ENCODE measurements around the gene ZDHHC17. TPM values are rescaled to one million over a fixed set of nuclear protein-coding genes. Genes with fewer than 3 reads are reported as not detected.

ZDHHC17 gene
- total and polyA plus RNA-seq, 2 donors (not counting 1 experiment from before 2014, with no cell fraction given) = 30.5 to 141 TPM

- Histone ChIP-seq H2AFZ (ENCODE audit: low read length) (no peak overlapping the region), H3K36me3 (ENCODE audit: control insufficient read depth, insufficient read depth, low read length) (no peaks in the 10 kb centered on the region), H4K20me1 (ENCODE audit: control insufficient read depth, extremely low read depth, insufficient read depth, low read length) (no peaks in the 10 kb centered on the region), H3K4me2 (ENCODE audit: extremely low read depth, insufficient read depth, low read length) (no peak overlapping the region), H3K9me3 (ENCODE audit: control insufficient read depth, insufficient read depth, low read depth, low read length) (no peaks in the 10 kb centered on the region), H3K79me2 (ENCODE audit: control insufficient read depth, insufficient read depth, low read length) (no peaks in the 10 kb centered on the region), H3K27me3 (ENCODE audit: control insufficient read depth, insufficient read depth, low read length) (no peaks in the 10 kb centered on the region), H3K4me3 (replicated peaks in 1 of 4; ENCODE audit: control extremely low read depth in 1 of 4, insufficient read depth in 1 of 4, low read depth in 3 of 4, low read length in 4 of 4) (no peak overlapping the region), H3K9ac (ENCODE audit: insufficient read depth, low read length) (no peak overlapping the region), H3K27ac (ENCODE audit: insufficient read depth, low read length) (no peak overlapping the region), H3K4me1 (ENCODE audit: control insufficient read depth, extremely low read depth, insufficient read depth, low read length) (peaks cover 24% of the 10 kb centered on the region)
- TF ChIP-seq, protein P1, sequence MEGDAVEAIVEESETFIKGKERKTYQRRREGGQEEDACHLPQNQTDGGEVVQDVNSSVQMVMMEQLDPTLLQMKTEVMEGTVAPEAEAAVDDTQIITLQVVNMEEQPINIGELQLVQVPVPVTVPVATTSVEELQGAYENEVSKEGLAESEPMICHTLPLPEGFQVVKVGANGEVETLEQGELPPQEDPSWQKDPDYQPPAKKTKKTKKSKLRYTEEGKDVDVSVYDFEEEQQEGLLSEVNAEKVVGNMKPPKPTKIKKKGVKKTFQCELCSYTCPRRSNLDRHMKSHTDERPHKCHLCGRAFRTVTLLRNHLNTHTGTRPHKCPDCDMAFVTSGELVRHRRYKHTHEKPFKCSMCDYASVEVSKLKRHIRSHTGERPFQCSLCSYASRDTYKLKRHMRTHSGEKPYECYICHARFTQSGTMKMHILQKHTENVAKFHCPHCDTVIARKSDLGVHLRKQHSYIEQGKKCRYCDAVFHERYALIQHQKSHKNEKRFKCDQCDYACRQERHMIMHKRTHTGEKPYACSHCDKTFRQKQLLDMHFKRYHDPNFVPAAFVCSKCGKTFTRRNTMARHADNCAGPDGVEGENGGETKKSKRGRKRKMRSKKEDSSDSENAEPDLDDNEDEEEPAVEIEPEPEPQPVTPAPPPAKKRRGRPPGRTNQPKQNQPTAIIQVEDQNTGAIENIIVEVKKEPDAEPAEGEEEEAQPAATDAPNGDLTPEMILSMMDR (conservative IDR thresholded peaks at IDR 0.05 in 1 of 2, IDR thresholded peaks at IDR 0.05 in 1 of 2; ENCODE audit: low read depth in 1 of 2, low read length in 2 of 2) = no peak
- no peak for TF ChIP-seq EZH2 (IDR thresholded peaks at IDR 0.05; ENCODE audit: low read length, missing control alignments)
- peak in 1 of 2 donors; percentile 53 for DNase-seq (ENCODE audit: low read depth in 2 of 2)
Measured at GRCh38 chr12:76864791-76865400, 101.0 kb downstream of the ZDHHC17 start.

- TF ChIP-seq, protein P1 (conservative IDR thresholded peaks at IDR 0.05 in 1 of 2, IDR thresholded peaks at IDR 0.05 in 1 of 2; ENCODE audit: low read depth in 1 of 2, low read length in 2 of 2) = no peak
- TF ChIP-seq EZH2 (IDR thresholded peaks at IDR 0.05; ENCODE audit: low read length, missing control alignments) = no peak
- Histone ChIP-seq H3K4me3 (replicated peaks in 1 of 4; ENCODE audit: control extremely low read depth in 1 of 4, insufficient read depth in 1 of 4, low read depth in 3 of 4, low read length in 4 of 4) (no peak overlapping the region), H2AFZ (ENCODE audit: low read length) (no peak overlapping the region), H3K36me3 (ENCODE audit: control insufficient read depth, insufficient read depth, low read length) (no peaks in the 10 kb centered on the region), H3K79me2 (ENCODE audit: control insufficient read depth, insufficient read depth, low read length) (no peaks in the 10 kb centered on the region), H3K4me1 (ENCODE audit: control insufficient read depth, extremely low read depth, insufficient read depth, low read length) (peaks cover 24% of the 10 kb centered on the region), H3K9me3 (ENCODE audit: control insufficient read depth, insufficient read depth, low read depth, low read length) (no peaks in the 10 kb centered on the region), H3K9ac (ENCODE audit: insufficient read depth, low read length) (no peak overlapping the region), H4K20me1 (ENCODE audit: control insufficient read depth, extremely low read depth, insufficient read depth, low read length) (no peaks in the 10 kb centered on the region), H3K27ac (ENCODE audit: insufficient read depth, low read length) (peak overlapping the region; percentile 31), H3K27me3 (ENCODE audit: control insufficient read depth, insufficient read depth, low read length) (no peaks in the 10 kb centered on the region), H3K4me2 (ENCODE audit: extremely low read depth, insufficient read depth, low read length) (peak overlapping the region; percentile 30)
- DNase-seq (ENCODE audit: low read depth in 2 of 2) = peak in 1 of 2 donors; percentile 62
Measured at GRCh38 chr12:76866151-76866567, 102.2 kb downstream of the ZDHHC17 start.

DNA sequence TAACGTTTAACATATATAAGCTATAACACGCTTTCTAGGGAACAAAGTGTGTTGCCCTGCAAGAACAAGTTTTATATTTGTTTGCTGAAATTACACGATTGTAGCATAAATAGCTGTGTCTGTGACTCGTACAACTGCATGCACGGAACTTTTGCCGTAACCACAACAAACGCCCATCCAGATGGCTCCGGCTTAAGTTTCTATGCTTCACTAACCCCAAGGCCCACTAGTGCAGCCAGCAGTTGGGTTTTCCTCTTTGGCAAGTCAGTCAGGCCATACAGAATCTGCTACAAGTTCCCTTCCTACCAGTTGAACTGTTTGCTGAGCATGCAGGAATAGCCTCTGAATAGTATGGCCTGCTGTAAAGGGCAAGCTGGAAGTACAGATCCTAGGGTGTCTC lies 102.8 kb downstream of the ZDHHC17 start:
- TF ChIP-seq, protein P1 (conservative IDR thresholded peaks at IDR 0.05 in 1 of 2, IDR thresholded peaks at IDR 0.05 in 1 of 2; ENCODE audit: low read depth in 1 of 2, low read length in 2 of 2) = no peak
- no peak for TF ChIP-seq EZH2 (IDR thresholded peaks at IDR 0.05; ENCODE audit: low read length, missing control alignments)
- H3K9ac ChIP-seq (ENCODE audit: insufficient read depth, low read length) = no peak overlapping the region
- no peaks in the 10 kb centered on the region for H3K79me2 ChIP-seq (ENCODE audit: control insufficient read depth, insufficient read depth, low read length)
- H3K4me1 ChIP-seq (ENCODE audit: control insufficient read depth, extremely low read depth, insufficient read depth, low read length) = peaks cover 24% of the 10 kb centered on the region
- no peak overlapping the region for H2AFZ ChIP-seq (ENCODE audit: low read length)
- H3K9me3 ChIP-seq (ENCODE audit: control insufficient read depth, insufficient read depth, low read depth, low read length) = no peaks in the 10 kb centered on the region
- peak overlapping the region; percentile 30 for H3K4me2 ChIP-seq (ENCODE audit: extremely low read depth, insufficient read depth, low read length)
- peak overlapping the region; percentile 57 for H3K27ac ChIP-seq (ENCODE audit: insufficient read depth, low read length)
- H3K36me3 ChIP-seq (ENCODE audit: control insufficient read depth, insufficient read depth, low read length) = no peaks in the 10 kb centered on the region
- no peaks in the 10 kb centered on the region for H4K20me1 ChIP-seq (ENCODE audit: control insufficient read depth, extremely low read depth, insufficient read depth, low read length)
- H3K4me3 ChIP-seq (replicated peaks in 1 of 4; ENCODE audit: control extremely low read depth in 1 of 4, insufficient read depth in 1 of 4, low read depth in 3 of 4, low read length in 4 of 4) = no peak overlapping the region
- peak; percentile 41 to 84 for DNase-seq (ENCODE audit: low read depth in 2 of 2)
- no peaks in the 10 kb centered on the region for H3K27me3 ChIP-seq (ENCODE audit: control insufficient read depth, insufficient read depth, low read length)
